HEK293 (cell line): ENCODE results near the gene CORO1A.

Source experiments
- ATF2 ChIP-seq: fragments of 450-650 bp; formaldehyde crosslinking; IDR thresholded peaks from 2 replicates; pipeline ENCODE4 v1.5.1; 2016; ENCODE audit warnings: missing biosample characterization, missing genetic modification characterization, low read depth
- IKZF3 ChIP-seq: fragments of 450-650 bp; IDR thresholded peaks from 2 replicates; pipeline ENCODE4 v1.5.0; 2018; ENCODE audit warnings: missing biosample characterization, mild to moderate bottlenecking, missing genetic modification characterization, moderate library complexity
- KLF10 ChIP-seq: fragments of 450-650 bp; IDR thresholded peaks from 2 replicates; pipeline ENCODE4 v1.5.1; 2018; ENCODE audit warnings: missing biosample characterization, mild to moderate bottlenecking, missing genetic modification characterization
- KLF7 ChIP-seq: fragments of 450-650 bp; formaldehyde crosslinking; IDR thresholded peaks from 2 replicates; pipeline ENCODE4 v1.5.1; 2016; ENCODE audit warnings: missing biosample characterization, missing genetic modification characterization, borderline replicate concordance
- PRDM6 ChIP-seq: fragments of 450-650 bp; formaldehyde crosslinking; IDR thresholded peaks from 2 replicates; pipeline ENCODE4 v1.5.1; 2017; ENCODE audit warnings: missing biosample characterization, missing genetic modification characterization
- SALL2 ChIP-seq: fragments of 450-650 bp; formaldehyde crosslinking; IDR thresholded peaks from 2 replicates; pipeline ENCODE4 v1.5.0; 2017; ENCODE audit warnings: missing biosample characterization, mild to moderate bottlenecking, missing genetic modification characterization, borderline replicate concordance
- SCRT1 ChIP-seq: fragments of 450-650 bp; formaldehyde crosslinking; IDR thresholded peaks from 2 replicates; pipeline ENCODE4 v1.5.1; 2016; ENCODE audit warnings: missing biosample characterization, missing genetic modification characterization, borderline replicate concordance
- SP2 ChIP-seq: fragments of 450-650 bp; formaldehyde crosslinking; IDR thresholded peaks from 2 replicates; pipeline ENCODE4 v1.5.1; 2016; ENCODE audit warnings: missing biosample characterization, missing genetic modification characterization
- YY1 ChIP-seq: fragments of 450-650 bp; formaldehyde crosslinking; IDR thresholded peaks from 2 replicates; pipeline ENCODE4 v1.5.1; 2018; ENCODE audit warnings: missing biosample characterization, missing genetic modification characterization
- ZBTB20 ChIP-seq: fragments of 450-650 bp; formaldehyde crosslinking; IDR thresholded peaks from 2 replicates; pipeline ENCODE4 v1.5.1; 2016; ENCODE audit warnings: missing biosample characterization, missing genetic modification characterization
- ZFHX2 ChIP-seq: fragments of 450-650 bp; formaldehyde crosslinking; conservative IDR thresholded peaks from 2 replicates; pipeline ENCODE4 v1.5.1; 2016; ENCODE audit warnings: missing biosample characterization, missing genetic modification characterization
- ZFP3 ChIP-seq: fragments of 450-650 bp; formaldehyde crosslinking; IDR thresholded peaks from 2 replicates; pipeline ENCODE4 v1.5.1; 2016; ENCODE audit warnings: low read depth, missing biosample characterization, missing genetic modification characterization
- ZNF248 ChIP-seq: fragments of 450-650 bp; formaldehyde crosslinking; IDR thresholded peaks from 2 replicates; pipeline ENCODE4 v1.5.1; 2017; ENCODE audit warnings: missing biosample characterization, missing genetic modification characterization
- ZNF48 ChIP-seq: fragments of 450-650 bp; formaldehyde crosslinking; IDR thresholded peaks from 2 replicates; pipeline ENCODE4 v1.5.1; 2016; ENCODE audit warnings: missing biosample characterization, missing genetic modification characterization
- ZNF555 ChIP-seq: fragments of 450-650 bp; formaldehyde crosslinking; conservative IDR thresholded peaks from 2 replicates; pipeline ENCODE4 v1.5.1; 2017; ENCODE audit warnings: missing biosample characterization, mild to moderate bottlenecking, missing genetic modification characterization, inconsistent platforms
- ZNF76 ChIP-seq: fragments of 450-650 bp; formaldehyde crosslinking; IDR thresholded peaks from 2 replicates; pipeline ENCODE4; 2016; ENCODE audit warnings: low read depth, missing biosample characterization, missing genetic modification characterization, borderline replicate concordance
- ZNF776 ChIP-seq: fragments of 450-650 bp; formaldehyde crosslinking; IDR thresholded peaks from 2 replicates; pipeline ENCODE4 v1.5.0; 2017; ENCODE audit warnings: missing biosample characterization, missing genetic modification characterization, borderline replicate concordance
- ZNF837 ChIP-seq: fragments of 450-650 bp; formaldehyde crosslinking; IDR thresholded peaks from 2 replicates; pipeline ENCODE4 v1.5.1; 2016; ENCODE audit warnings: missing biosample characterization, missing genetic modification characterization
- ZNF843 ChIP-seq: fragments of 450-650 bp; formaldehyde crosslinking; IDR thresholded peaks from 2 replicates; pipeline ENCODE4 v1.5.1; 2016; ENCODE audit warnings: missing biosample characterization, missing genetic modification characterization
- ZXDB ChIP-seq: fragments of 450-650 bp; formaldehyde crosslinking; IDR thresholded peaks from 2 replicates; pipeline ENCODE4 v1.5.1; 2016; ENCODE audit warnings: missing biosample characterization, missing genetic modification characterization
- TF ChIP-seq, protein P1 (sequence below): fragments of 450-650 bp; formaldehyde crosslinking; IDR thresholded peaks from 2 replicates; pipeline ENCODE4; 2016; ENCODE audit warnings: missing biosample characterization, missing genetic modification characterization
- TF ChIP-seq, protein P2 (sequence below): fragments of 450-650 bp; formaldehyde crosslinking; IDR thresholded peaks from 2 replicates; pipeline ENCODE4 v1.5.1; 2016; ENCODE audit warnings: missing biosample characterization, missing genetic modification characterization
- TF ChIP-seq, protein P3 (sequence below): fragments of 450-650 bp; formaldehyde crosslinking; IDR thresholded peaks from 2 replicates; pipeline ENCODE4 v1.5.1; 2016; ENCODE audit warnings: missing biosample characterization, missing genetic modification characterization
- TF ChIP-seq, protein P4 (sequence below): fragments of 450-650 bp; formaldehyde crosslinking; IDR thresholded peaks from 2 replicates; pipeline ENCODE4 v1.5.1; 2016; ENCODE audit warnings: missing biosample characterization, missing genetic modification characterization, borderline replicate concordance

The CORO1A gene

GRCh38 chr16:30183233-30184095, at the start of gene CORO1A (continued):
- no peak for TF ChIP-seq KLF7
- TF ChIP-seq, protein P1, sequence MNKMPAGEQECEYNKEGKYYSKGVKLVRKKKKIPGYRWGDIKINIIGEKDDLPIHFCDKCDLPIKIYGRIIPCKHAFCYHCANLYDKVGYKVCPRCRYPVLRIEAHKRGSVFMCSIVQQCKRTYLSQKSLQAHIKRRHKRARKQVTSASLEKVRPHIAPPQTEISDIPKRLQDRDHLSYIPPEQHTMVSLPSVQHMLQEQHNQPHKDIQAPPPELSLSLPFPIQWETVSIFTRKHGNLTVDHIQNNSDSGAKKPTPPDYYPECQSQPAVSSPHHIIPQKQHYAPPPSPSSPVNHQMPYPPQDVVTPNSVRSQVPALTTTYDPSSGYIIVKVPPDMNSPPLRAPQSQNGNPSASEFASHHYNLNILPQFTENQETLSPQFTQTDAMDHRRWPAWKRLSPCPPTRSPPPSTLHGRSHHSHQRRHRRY (tag by site-specific recombination) = no peak
- no peak for TF ChIP-seq ATF2 (tag by site-specific recombination)
- no peak for TF ChIP-seq SALL2
- TF ChIP-seq PRDM6 (tag by site-specific recombination) = no peak
- TF ChIP-seq ZXDB (tag by site-specific recombination) = peak; percentile 90
- TF ChIP-seq SP2 (tag by site-specific recombination) = peak; percentile 85
- TF ChIP-seq, protein P2, sequence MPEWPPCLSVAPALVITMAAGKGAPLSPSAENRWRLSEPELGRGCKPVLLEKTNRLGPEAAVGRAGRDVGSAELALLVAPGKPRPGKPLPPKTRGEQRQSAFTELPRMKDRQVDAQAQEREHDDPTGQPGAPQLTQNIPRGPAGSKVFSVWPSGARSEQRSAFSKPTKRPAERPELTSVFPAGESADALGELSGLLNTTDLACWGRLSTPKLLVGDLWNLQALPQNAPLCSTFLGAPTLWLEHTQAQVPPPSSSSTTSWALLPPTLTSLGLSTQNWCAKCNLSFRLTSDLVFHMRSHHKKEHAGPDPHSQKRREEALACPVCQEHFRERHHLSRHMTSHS (tag by site-specific recombination) = no peak
- no peak for TF ChIP-seq ZNF555 (tag by site-specific recombination)
- no peak for TF ChIP-seq ZNF843 (tag by site-specific recombination)
- peak; percentile 96 for TF ChIP-seq ZBTB20 (tag by site-specific recombination)
- TF ChIP-seq ZNF248 (tag by site-specific recombination) = no peak
- peak; percentile 52; the same call in 1 of the 2 replicates for TF ChIP-seq KLF10 (tag by site-specific recombination)
- TF ChIP-seq, protein P3, sequence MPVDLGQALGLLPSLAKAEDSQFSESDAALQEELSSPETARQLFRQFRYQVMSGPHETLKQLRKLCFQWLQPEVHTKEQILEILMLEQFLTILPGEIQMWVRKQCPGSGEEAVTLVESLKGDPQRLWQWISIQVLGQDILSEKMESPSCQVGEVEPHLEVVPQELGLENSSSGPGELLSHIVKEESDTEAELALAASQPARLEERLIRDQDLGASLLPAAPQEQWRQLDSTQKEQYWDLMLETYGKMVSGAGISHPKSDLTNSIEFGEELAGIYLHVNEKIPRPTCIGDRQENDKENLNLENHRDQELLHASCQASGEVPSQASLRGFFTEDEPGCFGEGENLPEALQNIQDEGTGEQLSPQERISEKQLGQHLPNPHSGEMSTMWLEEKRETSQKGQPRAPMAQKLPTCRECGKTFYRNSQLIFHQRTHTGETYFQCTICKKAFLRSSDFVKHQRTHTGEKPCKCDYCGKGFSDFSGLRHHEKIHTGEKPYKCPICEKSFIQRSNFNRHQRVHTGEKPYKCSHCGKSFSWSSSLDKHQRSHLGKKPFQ (tag by site-specific recombination) = no peak
- no peak for TF ChIP-seq ZNF837 (tag by site-specific recombination)
- TF ChIP-seq ZFP3 (tag by site-specific recombination) = no peak
- TF ChIP-seq ZNF48 = no peak
- no peak for TF ChIP-seq SCRT1 (tag by site-specific recombination)
- no peak for TF ChIP-seq YY1 (tag by site-specific recombination)
- TF ChIP-seq IKZF3 (tag by site-specific recombination) = peak; percentile 57
- peak; percentile 90 for TF ChIP-seq ZFHX2 (tag by site-specific recombination)
- TF ChIP-seq ZNF76 = no peak
- TF ChIP-seq ZNF776 (tag by site-specific recombination) = no peak
- TF ChIP-seq, protein P4, sequence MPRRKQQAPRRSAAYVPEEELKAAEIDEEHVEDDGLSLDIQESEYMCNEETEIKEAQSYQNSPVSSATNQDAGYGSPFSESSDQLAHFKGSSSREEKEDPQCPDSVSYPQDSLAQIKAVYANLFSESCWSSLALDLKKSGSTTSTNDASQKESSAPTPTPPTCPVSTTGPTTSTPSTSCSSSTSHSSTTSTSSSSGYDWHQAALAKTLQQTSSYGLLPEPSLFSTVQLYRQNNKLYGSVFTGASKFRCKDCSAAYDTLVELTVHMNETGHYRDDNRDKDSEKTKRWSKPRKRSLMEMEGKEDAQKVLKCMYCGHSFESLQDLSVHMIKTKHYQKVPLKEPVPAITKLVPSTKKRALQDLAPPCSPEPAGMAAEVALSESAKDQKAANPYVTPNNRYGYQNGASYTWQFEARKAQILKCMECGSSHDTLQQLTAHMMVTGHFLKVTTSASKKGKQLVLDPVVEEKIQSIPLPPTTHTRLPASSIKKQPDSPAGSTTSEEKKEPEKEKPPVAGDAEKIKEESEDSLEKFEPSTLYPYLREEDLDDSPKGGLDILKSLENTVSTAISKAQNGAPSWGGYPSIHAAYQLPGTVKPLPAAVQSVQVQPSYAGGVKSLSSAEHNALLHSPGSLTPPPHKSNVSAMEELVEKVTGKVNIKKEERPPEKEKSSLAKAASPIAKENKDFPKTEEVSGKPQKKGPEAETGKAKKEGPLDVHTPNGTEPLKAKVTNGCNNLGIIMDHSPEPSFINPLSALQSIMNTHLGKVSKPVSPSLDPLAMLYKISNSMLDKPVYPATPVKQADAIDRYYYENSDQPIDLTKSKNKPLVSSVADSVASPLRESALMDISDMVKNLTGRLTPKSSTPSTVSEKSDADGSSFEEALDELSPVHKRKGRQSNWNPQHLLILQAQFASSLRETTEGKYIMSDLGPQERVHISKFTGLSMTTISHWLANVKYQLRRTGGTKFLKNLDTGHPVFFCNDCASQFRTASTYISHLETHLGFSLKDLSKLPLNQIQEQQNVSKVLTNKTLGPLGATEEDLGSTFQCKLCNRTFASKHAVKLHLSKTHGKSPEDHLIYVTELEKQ (tag by site-specific recombination) = no peak
